Skeletal muscle tissue (tissue), 4 donors: ENCODE measurements around the gene FAU. TPM values are rescaled to one million over a fixed set of nuclear protein-coding genes. Genes with fewer than 3 reads are reported as not detected.
A peak's percentile ranks its signal among the peaks of the same experiment; 100 is the strongest.

ENCODE experiments used
- H3K27ac ChIP-seq: one replicate; pipeline ENCODE4 v1.7.0; 2013; ENCODE audit warnings: mild to moderate bottlenecking, low read depth, low read length, inconsistent platforms
- H3K27me3 ChIP-seq, 3 donors: one replicate each; pipeline ENCODE4 v1.7.0; 2013; ENCODE audit warnings: low read length in 3 of 3; ENCODE audit not compliant: control insufficient read depth in 3 of 3, insufficient read depth in 3 of 3
- H3K36me3 ChIP-seq, 3 donors: one replicate each; pipeline ENCODE4 v1.7.0; 2013; ENCODE audit warnings: low read length in 3 of 3; ENCODE audit not compliant: control insufficient read depth in 3 of 3, insufficient read depth in 3 of 3
- H3K4me1 ChIP-seq, 3 donors: one replicate each; pipeline ENCODE4 v1.7.0; 2013; ENCODE audit warnings: low read length in 3 of 3, mild to moderate bottlenecking in 3 of 3; ENCODE audit not compliant: control insufficient read depth in 3 of 3, insufficient read depth in 3 of 3
- H3K4me3 ChIP-seq, 3 donors: one replicate each; pipeline ENCODE4 v1.7.0; 2013; ENCODE audit warnings: low read length in 3 of 3
- H3K9ac ChIP-seq, 3 donors: one replicate each; pipeline ENCODE4 v1.7.0; 2013; ENCODE audit warnings: low read length in 3 of 3, mild to moderate bottlenecking in 3 of 3, moderate library complexity in 2 of 3, low read depth in 1 of 3
- H3K9me3 ChIP-seq, 3 donors: one replicate each; pipeline ENCODE4 v1.7.0; 2013; ENCODE audit warnings: low read length in 3 of 3; ENCODE audit not compliant: control insufficient read depth in 3 of 3
- total RNA-seq: library from RNA; depleted of rRNA; stranded (reverse); fragments of >200 nt; gene quantifications from one replicate; pipeline ENCODE4 v1.2.3, GENCODE V29; 2014
- donor health status: Osteomylitis.

FAU gene
- total RNA-seq, 1 donor from 2014 or later, result 292 TPM

GRCh38 chr11:65084598-65085375, 37.1 kb downstream of the FAU start:
- Histone ChIP-seq H3K4me3 (peak overlapping the region; percentile 92), H3K4me1 (peaks cover 20 to 23% (median 21%) of the 10 kb centered on the region in 3 donors), H3K27ac (peak overlapping the region; percentile 86), H3K9ac (peak overlapping the region; percentile 74 to 86 (median 86)), H3K9me3 (no peaks in the 10 kb centered on the region), H3K36me3 (peaks cover 31 to 37% (median 32%) of the 10 kb centered on the region in 3 donors), H3K27me3 (no peaks in the 10 kb centered on the region)

DNA sequence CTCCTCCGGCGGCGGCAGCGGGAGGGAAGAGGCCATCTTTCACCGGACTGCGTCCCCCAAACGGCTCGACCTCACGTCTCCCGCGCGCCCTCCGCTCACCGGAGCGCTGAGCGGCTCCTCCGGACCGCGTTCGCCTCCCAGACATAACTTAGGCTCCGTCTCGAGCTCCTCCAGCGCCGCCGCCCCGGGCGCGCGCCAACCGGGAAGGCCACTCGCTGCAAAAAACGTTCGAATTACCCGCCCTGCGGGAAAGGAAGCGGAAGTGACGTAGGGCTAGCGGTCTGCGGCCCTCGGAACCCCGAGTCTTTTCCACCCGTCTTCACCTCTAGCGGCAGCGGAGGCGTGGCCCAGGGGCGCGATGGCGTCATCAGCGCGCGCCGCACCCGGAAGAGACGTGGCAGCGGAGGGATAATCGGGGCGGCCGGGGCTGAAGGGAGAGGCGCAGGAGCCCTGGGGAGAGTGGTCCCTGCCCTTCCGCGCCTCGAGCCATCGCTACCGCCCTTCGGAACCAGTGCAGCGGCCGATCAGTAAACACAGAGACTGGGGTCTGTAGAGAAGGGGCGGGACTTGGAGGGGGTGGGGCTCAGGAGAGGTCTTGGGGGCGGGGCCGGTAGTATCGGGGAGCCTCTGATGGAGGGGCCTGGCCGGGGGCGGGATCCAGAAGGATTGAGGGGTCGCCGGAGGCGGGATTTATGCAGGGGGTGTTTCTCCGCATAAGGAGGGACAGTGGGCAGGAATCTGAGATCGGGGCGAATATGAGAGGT, 37.9 kb downstream of the FAU start, which contains the start of the genes CDCA5 and ZFPL1:
Gene CDCA5, minus strand, starts transcription at position 207 of the 764 bp plus-strand sequence. Its CDS starts 62 bp downstream, at position 145.
Gene ZFPL1, plus strand, starts transcription at position 389 of the 764 bp plus-strand sequence. CDS start 477 bp downstream, outside the sequence.
- Histone ChIP-seq H3K36me3 (peaks cover 30 to 33% (median 31%) of the 10 kb centered on the region in 3 donors), H3K4me3 (peak within 1 kb of the TSS; percentile 92), H3K27me3 (no peaks in the 10 kb centered on the region), H3K9me3 (no peaks in the 10 kb centered on the region), H3K9ac (peak within 1 kb of the TSS; percentile 74 to 86 (median 86)), H3K27ac (peak within 1 kb of the TSS; percentile 86), H3K4me1 (peaks cover 20 to 23% (median 21%) of the 10 kb centered on the region in 3 donors)

DNA sequence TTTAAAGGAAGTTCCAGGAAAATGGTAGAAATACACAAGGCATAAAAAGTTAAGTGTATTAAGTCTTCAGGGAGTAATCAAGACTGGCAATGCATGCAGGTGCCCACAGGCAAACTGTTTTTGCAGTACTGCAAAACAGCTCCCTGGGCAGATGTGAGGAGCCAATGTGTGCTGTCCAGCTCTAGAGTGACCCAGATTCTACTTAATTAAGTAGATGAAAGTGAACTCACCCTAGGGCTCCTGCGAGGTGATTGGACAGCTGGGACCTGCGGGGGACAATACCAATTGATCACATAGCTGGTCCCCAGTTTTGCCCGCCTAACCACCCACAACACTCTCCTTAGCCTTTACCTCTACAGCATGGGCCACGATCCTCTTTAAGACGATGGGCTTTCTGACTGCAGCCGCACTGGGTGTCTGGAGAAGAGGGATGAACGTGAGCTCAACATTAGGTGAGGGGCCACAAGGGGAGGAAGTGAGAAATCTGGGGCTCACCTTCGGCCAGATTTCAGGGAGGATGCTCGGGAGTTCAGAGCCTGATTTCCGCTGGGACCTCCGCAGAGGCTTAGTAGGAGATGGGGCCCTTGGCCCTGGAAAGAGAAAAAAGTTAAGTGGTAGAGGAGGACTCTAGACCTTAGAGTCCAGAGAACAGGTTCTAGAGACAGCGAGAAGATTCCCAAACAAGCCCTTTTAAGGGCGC, 38.6 kb downstream of the FAU start:
- peak overlapping the region; percentile 86 for H3K27ac ChIP-seq
- no peaks in the 10 kb centered on the region for H3K27me3 ChIP-seq
- H3K9ac ChIP-seq, result peak overlapping the region; percentile 74 to 86 (median 86)
- peaks cover 25 to 28% (median 26%) of the 10 kb centered on the region in 3 donors for H3K36me3 ChIP-seq
- peak overlapping the region; percentile 77 to 92 (median 92) for H3K4me3 ChIP-seq
- peaks cover 20 to 23% (median 21%) of the 10 kb centered on the region in 3 donors for H3K4me1 ChIP-seq
- no peaks in the 10 kb centered on the region for H3K9me3 ChIP-seq

DNA sequence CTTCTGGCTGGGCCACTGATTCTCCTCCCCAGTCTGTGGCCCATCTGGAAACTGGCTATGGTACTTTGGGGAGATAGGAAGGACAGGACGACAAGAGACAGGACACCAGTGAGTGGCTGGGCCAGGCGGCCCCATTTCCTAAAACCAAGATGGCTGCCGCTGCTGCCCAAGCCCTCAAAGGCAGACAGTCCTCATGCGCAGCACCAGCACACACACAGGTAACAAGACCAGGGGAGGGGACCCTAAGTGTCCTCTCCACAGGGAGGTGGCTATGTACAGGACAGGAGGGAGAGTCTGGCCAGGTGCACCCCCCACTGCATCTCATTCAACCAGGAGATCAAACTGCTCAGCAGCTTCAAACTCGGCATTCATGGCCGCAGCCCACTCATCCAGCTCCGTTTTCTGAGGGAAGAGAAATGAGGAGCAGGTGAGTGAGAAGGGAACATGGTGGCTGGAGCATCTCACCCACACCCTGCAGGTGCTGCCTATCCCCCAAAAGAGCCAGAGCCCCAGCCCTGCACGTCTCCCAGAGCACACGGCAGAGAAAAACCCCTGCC, 43.1 kb downstream of the FAU start:
- Histone ChIP-seq H3K27ac (no peak overlapping the region), H3K27me3 (no peaks in the 10 kb centered on the region), H3K4me3 (no peak overlapping the region), H3K4me1 (peaks cover 7 to 8% (median 8%) of the 10 kb centered on the region in 3 donors), H3K9ac (no peak overlapping the region), H3K9me3 (no peaks in the 10 kb centered on the region), H3K36me3 (no peaks in the 10 kb centered on the region)

GRCh38 chr11:65078151-65078550, 43.8 kb downstream of the FAU start:
- H3K4me3 ChIP-seq, result no peak overlapping the region
- H3K4me1 ChIP-seq, result peaks cover under 1 to 2% (median under 1%) of the 10 kb centered on the region in 3 donors
- no peaks in the 10 kb centered on the region for H3K27me3 ChIP-seq
- H3K36me3 ChIP-seq, result no peaks in the 10 kb centered on the region
- H3K27ac ChIP-seq, result no peak overlapping the region
- no peak overlapping the region for H3K9ac ChIP-seq
- no peaks in the 10 kb centered on the region for H3K9me3 ChIP-seq

- Histone ChIP-seq H3K9ac (no peak overlapping the region), H3K27me3 (no peaks in the 10 kb centered on the region), H3K36me3 (no peaks in the 10 kb centered on the region), H3K4me3 (no peak overlapping the region), H3K9me3 (no peaks in the 10 kb centered on the region), H3K27ac (no peak overlapping the region), H3K4me1 (no peaks in the 10 kb centered on the region)
Measured at GRCh38 chr11:65077451-65077850, 44.5 kb downstream of the FAU start.

DNA sequence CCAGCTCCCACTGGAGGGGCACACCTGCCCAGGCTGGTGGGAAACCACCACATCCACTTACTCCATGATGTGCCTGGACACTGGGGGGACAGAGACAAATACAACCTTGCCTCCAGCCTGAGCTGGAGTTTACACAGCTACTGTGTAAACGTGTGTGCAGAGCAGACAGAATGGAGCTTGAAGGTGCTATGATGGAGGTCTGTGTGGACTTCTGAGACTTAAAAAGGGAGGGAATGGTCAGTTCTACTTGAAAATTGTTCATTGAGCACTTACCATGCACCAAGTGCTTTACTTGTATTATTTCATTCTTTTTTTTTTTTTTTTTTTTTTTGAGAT, 49.3 kb downstream of the FAU start:
- Histone ChIP-seq H3K4me3 (no peak overlapping the region), H3K4me1 (no peaks in the 10 kb centered on the region), H3K9ac (no peak overlapping the region), H3K27ac (no peak overlapping the region), H3K36me3 (no peaks in the 10 kb centered on the region), H3K27me3 (no peaks in the 10 kb centered on the region), H3K9me3 (no peaks in the 10 kb centered on the region)

DNA sequence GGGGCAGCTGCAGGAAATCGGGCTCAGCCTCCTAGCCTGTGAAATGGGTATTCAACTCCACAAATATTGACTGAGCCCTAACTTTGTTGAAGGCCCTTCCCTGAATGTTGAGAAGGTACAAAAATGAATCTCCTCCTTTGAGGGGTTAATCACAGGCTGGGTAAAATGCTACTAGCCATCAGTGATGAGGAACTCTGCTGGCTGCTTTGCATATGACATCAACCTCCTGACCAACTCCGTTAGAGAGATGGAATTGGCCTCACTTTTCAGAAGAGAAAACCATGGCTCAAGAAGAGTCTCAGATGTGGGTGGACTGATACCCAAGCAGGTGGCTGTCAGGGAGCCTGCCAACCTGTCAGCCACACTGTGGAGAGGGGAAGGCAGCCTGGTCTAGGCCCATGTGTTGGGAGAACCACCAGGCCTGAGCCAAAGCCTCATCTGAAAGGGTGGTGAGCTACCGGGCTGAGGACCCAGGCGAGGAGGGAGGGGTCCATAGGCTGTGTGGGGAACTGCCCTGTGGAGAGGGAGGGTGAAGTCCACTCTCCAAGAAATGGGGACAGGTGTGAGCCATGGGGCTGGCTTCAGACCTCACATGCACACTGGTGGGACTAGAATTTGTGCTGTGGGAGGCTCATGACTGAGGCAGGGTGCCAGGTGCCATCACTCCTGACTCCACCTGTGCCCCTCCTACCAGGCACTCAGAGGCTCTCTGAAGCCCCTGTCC, 49.9 kb downstream of the FAU start:
- H3K9me3 ChIP-seq, result no peaks in the 10 kb centered on the region

More for the DNA sequence above, 49.9 kb downstream of the FAU start:
- H3K9ac ChIP-seq, result no peak overlapping the region
- no peaks in the 10 kb centered on the region for H3K4me1 ChIP-seq
- H3K27me3 ChIP-seq, result no peaks in the 10 kb centered on the region
- no peak overlapping the region for H3K4me3 ChIP-seq
- H3K27ac ChIP-seq, result no peak overlapping the region
- no peaks in the 10 kb centered on the region for H3K36me3 ChIP-seq
